Measurements from ENCODE around the gene ANKRD66.

- TF ChIP-seq POLR2A (IDR thresholded peaks at IDR 0.05) (no peak), CTCF (IDR thresholded peaks at IDR 0.05) (no peak)
Measured at GRCh38 chr6:46735720-46736031, 11.1 kb upstream of the ANKRD66 start.

Data from testis (tissue), 2 donors.